ENCODE results near the gene USP10.
"Not testable (repeated sequence)": the region's sequence is repeated elsewhere in the genome, so short reads cannot be mapped to it uniquely, and the experiment has no call there.

The USP10 gene

DNA sequence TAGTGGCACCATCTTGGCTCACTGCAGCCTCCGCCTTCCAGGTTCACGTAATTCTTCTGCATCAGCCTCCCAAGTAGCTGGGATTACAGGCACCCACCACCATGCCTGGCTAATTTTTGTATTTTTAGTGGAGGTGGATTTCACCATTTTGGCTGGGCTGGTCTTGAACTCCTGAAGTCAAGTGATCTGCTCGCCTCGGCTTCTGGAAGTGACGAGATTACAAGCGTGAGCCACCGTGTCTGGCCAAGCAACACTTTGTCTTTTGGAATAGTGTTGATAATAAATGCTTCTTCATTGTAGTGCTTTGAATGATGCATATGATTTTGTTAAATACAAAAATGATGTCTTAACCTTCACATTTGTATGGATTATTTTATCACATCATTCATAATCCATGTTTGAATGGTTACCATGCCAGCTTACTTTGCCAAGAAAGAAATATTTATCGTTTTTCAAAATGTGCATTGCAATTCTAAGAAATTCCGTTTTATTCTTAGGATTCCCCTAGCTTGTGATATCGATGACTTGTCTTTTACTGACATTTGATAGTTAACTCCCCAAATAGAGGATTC lies 29.1 kb downstream of the USP10 start:
- Histone ChIP-seq H2BK12ac (ENCODE audit: low read length) (no peak overlapping the region), H3K9ac (ENCODE audit: low read length) (no peak overlapping the region), H3K4ac (ENCODE audit: low read depth, low read length) (peak overlapping the region; percentile 57), H4K8ac (ENCODE audit: low read depth, low read length) (no peak overlapping the region), H3K4me1 (ENCODE audit: control insufficient read depth in 1 of 2, insufficient read depth in 2 of 2, low read length in 2 of 2) (peaks cover 16% of the 10 kb centered on the region in 2 experiments), H2AK5ac (ENCODE audit: low read length) (no peak overlapping the region), H3K27ac (ENCODE audit: low read depth, low read length) (no peak overlapping the region), H3K4me2 (ENCODE audit: low read length) (no peak overlapping the region), H3K14ac (ENCODE audit: low read length) (no peak overlapping the region), H3K18ac (ENCODE audit: low read length) (no peak overlapping the region), H3K27me3 (ENCODE audit: insufficient read depth, low read length) (no peaks in the 10 kb centered on the region), H3K79me1 (ENCODE audit: low read length) (peaks cover 16% of the 10 kb centered on the region), H2BK120ac (ENCODE audit: insufficient read depth, low read length, poor library complexity) (no peak overlapping the region), H3K9me3 (ENCODE audit: insufficient read depth, low read depth, low read length) (no peaks in the 10 kb centered on the region), H3K36me3 (ENCODE audit: control insufficient read depth in 1 of 2, insufficient read depth in 2 of 2, low read length in 2 of 2) (peaks cover 0 to 2% of the 10 kb centered on the region in 2 experiments), H3K4me3 (ENCODE audit: low read depth, low read length) (no peak overlapping the region), H3K23ac (ENCODE audit: low read length) (no peak overlapping the region), H4K91ac (ENCODE audit: low read depth, low read length) (no peak overlapping the region), H4K12ac (ENCODE audit: low read depth, low read length) (no peak overlapping the region), H3K79me2 (ENCODE audit: control insufficient read depth, insufficient read depth, low read length, poor library complexity) (peaks cover 14% of the 10 kb centered on the region), H2BK5ac (ENCODE audit: low read depth, low read length, poor library complexity) (no peak overlapping the region), H2AFZ (ENCODE audit: insufficient read depth, low read length, poor library complexity) (no peak overlapping the region)
- no CpG with 5 or more reads among the region's 10 CpGs for WGBS (ENCODE audit: extremely low coverage, insufficient coverage, insufficient read length)
- no peak for DNase-seq

DNA sequence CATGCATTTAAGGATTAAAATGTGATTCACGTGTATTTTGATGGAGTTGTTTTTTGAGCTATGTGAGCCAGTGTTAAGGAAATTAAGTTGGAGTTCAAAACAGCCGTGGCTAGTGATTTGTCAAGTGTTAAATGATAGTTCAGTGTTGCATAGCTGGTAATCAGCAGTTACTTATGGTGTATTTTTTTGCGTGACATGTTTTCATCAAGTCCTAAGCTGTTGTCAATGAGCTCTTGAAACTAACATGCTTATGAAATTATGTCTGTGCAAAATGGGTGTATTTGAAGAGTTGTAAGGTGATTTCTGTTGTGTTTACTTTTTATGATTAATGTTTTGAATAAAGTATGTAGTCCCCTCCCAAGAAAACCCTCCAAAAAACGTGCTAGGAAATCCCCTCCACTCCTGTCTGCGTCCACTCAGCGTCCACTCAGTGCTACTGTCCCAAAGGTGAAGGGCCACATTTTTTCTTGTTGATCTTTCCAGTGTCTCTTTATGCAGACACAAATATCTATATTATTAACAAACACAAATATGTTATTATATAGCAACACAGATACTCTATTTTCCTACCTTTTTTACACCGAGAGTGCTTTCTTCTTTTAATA lies 30.0 kb downstream of the USP10 start:
- Histone ChIP-seq H3K4me3 (ENCODE audit: low read depth, low read length) (no peak overlapping the region), H3K27me3 (ENCODE audit: insufficient read depth, low read length) (no peaks in the 10 kb centered on the region), H3K9ac (ENCODE audit: low read length) (no peak overlapping the region), H3K9me3 (ENCODE audit: insufficient read depth, low read depth, low read length) (no peaks in the 10 kb centered on the region), H2BK12ac (ENCODE audit: low read length) (peak overlapping the region; percentile 89), H3K27ac (ENCODE audit: low read depth, low read length) (peak overlapping the region; percentile 74), H3K18ac (ENCODE audit: low read length) (no peak overlapping the region), H3K4ac (ENCODE audit: low read depth, low read length) (peak overlapping the region; percentile 96), H4K91ac (ENCODE audit: low read depth, low read length) (peak overlapping the region; percentile 94), H4K12ac (ENCODE audit: low read depth, low read length) (no peak overlapping the region), H3K79me1 (ENCODE audit: low read length) (peaks cover 16% of the 10 kb centered on the region), H3K23ac (ENCODE audit: low read length) (no peak overlapping the region), H4K8ac (ENCODE audit: low read depth, low read length) (no peak overlapping the region), H3K14ac (ENCODE audit: low read length) (peak overlapping the region; percentile 56), H3K36me3 (ENCODE audit: control insufficient read depth in 1 of 2, insufficient read depth in 2 of 2, low read length in 2 of 2) (peaks cover 0 to 3% of the 10 kb centered on the region in 2 experiments), H3K4me2 (ENCODE audit: low read length) (peak overlapping the region; percentile 27), H3K4me1 (ENCODE audit: control insufficient read depth in 1 of 2, insufficient read depth in 2 of 2, low read length in 2 of 2) (peaks cover 14 to 16% of the 10 kb centered on the region in 2 experiments), H2AFZ (ENCODE audit: insufficient read depth, low read length, poor library complexity) (no peak overlapping the region), H2BK120ac (ENCODE audit: insufficient read depth, low read length, poor library complexity) (peak overlapping the region; percentile 66), H3K79me2 (ENCODE audit: control insufficient read depth, insufficient read depth, low read length, poor library complexity) (peaks cover 12% of the 10 kb centered on the region), H2BK5ac (ENCODE audit: low read depth, low read length, poor library complexity) (peak overlapping the region; percentile 91), H2AK5ac (ENCODE audit: low read length) (peak overlapping the region; percentile 62)
- DNase-seq = peak in 1 of 2 donors; percentile 32
- no CpG with 5 or more reads among the region's 7 CpGs for WGBS (ENCODE audit: extremely low coverage, insufficient coverage, insufficient read length)

DNA sequence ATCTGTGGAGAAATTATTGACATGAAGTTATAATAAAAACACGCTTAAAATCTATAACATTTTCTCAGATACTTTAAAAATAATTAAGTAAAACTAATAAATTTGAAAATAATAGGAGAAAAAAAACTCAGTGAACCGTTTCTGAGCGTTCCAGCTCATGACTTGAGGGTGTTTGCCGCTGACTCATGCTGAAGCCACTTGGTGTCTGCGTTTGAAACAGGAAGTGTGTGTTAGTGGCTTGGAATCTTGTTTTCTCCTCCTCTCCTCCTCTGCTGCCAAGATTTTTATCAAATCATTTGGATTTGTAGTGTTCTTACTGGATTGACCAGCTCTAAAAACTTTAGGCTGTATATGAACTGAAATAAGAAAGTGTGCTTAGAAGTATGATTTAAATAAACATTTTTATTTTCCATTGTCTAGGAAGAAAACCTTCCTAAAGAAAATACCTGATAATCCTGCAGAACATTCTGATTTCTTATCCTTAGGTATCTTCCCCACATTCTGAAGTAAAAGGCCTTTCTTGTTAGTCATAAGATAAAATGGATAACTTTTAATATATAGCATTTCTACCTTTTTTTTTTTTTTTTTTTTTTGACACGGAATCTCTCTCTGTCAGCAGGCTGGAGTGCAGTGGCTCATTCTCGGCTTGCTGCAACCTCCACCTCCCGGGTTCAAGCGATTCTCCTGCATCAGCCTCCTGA lies 30.8 kb downstream of the USP10 start:
- H3K27ac ChIP-seq (ENCODE audit: low read depth, low read length) = peak overlapping the region; percentile 26
- H3K4me3 ChIP-seq (ENCODE audit: low read depth, low read length) = no peak overlapping the region
- H3K23ac ChIP-seq (ENCODE audit: low read length) = no peak overlapping the region
- H2BK12ac ChIP-seq (ENCODE audit: low read length) = no peak overlapping the region
- H4K91ac ChIP-seq (ENCODE audit: low read depth, low read length) = no peak overlapping the region
- H3K4me1 ChIP-seq (ENCODE audit: control insufficient read depth in 1 of 2, insufficient read depth in 2 of 2, low read length in 2 of 2) = peaks cover 12 to 13% of the 10 kb centered on the region in 2 experiments
- peaks cover 16% of the 10 kb centered on the region for H3K79me1 ChIP-seq (ENCODE audit: low read length)
- no peak overlapping the region for H3K14ac ChIP-seq (ENCODE audit: low read length)
- H2BK120ac ChIP-seq (ENCODE audit: insufficient read depth, low read length, poor library complexity) = no peak overlapping the region
- DNase-seq = peak; percentile 77 to 89
- H3K4ac ChIP-seq (ENCODE audit: low read depth, low read length) = no peak overlapping the region
- no CpG with 5 or more reads among the region's 9 CpGs for WGBS (ENCODE audit: extremely low coverage, insufficient coverage, insufficient read length)
- H2AK5ac ChIP-seq (ENCODE audit: low read length) = no peak overlapping the region
- peaks cover 12% of the 10 kb centered on the region for H3K79me2 ChIP-seq (ENCODE audit: control insufficient read depth, insufficient read depth, low read length, poor library complexity)
- no peak overlapping the region for H3K18ac ChIP-seq (ENCODE audit: low read length)
- H2AFZ ChIP-seq (ENCODE audit: insufficient read depth, low read length, poor library complexity) = no peak overlapping the region
- no peaks in the 10 kb centered on the region for H3K27me3 ChIP-seq (ENCODE audit: insufficient read depth, low read length)
- H3K9ac ChIP-seq (ENCODE audit: low read length) = no peak overlapping the region
- H4K8ac ChIP-seq (ENCODE audit: low read depth, low read length) = no peak overlapping the region
- no peaks in the 10 kb centered on the region for H3K9me3 ChIP-seq (ENCODE audit: insufficient read depth, low read depth, low read length)
- no peak overlapping the region for H3K4me2 ChIP-seq (ENCODE audit: low read length)
- H3K36me3 ChIP-seq (ENCODE audit: control insufficient read depth in 1 of 2, insufficient read depth in 2 of 2, low read length in 2 of 2) = peaks cover 2 to 3% of the 10 kb centered on the region in 2 experiments
- no peak overlapping the region for H2BK5ac ChIP-seq (ENCODE audit: low read depth, low read length, poor library complexity)
- no peak overlapping the region for H4K12ac ChIP-seq (ENCODE audit: low read depth, low read length)

DNA sequence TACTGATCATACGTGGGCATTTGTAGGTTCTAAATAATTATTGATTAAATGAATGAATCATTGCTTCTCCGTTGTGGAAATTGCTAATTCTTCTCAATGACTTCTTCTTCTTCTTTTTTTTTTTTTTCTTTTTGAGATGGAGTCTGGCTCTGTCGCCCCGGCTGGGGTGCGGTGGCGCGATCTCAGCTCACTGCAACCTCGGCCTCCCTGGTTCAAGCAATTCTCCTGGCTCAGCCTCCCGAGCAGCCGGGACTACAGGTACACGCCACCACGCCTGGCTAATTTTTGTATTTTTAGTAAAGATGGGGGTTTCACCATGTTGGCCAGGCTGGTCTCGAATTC lies 32.5 kb downstream of the USP10 start:
- no CpG with 5 or more reads among the region's 13 CpGs for WGBS (ENCODE audit: extremely low coverage, insufficient coverage, insufficient read length)
- not testable (repeated sequence) for H3K79me1 ChIP-seq (ENCODE audit: low read length); H3K9me3 ChIP-seq (ENCODE audit: insufficient read depth, low read depth, low read length); H3K4me2 ChIP-seq (ENCODE audit: low read length); H3K4me3 ChIP-seq (ENCODE audit: low read depth, low read length); H3K27me3 ChIP-seq (ENCODE audit: insufficient read depth, low read length); H3K79me2 ChIP-seq (ENCODE audit: control insufficient read depth, insufficient read depth, low read length, poor library complexity); H3K23ac ChIP-seq (ENCODE audit: low read length); H2AFZ ChIP-seq (ENCODE audit: insufficient read depth, low read length, poor library complexity); H3K4me1 ChIP-seq (ENCODE audit: control insufficient read depth in 1 of 2, insufficient read depth in 2 of 2, low read length in 2 of 2); H3K36me3 ChIP-seq (ENCODE audit: control insufficient read depth in 1 of 2, insufficient read depth in 2 of 2, low read length in 2 of 2); H3K9ac ChIP-seq (ENCODE audit: low read length); DNase-seq
- peak overlapping the region; percentile 49 for H3K27ac ChIP-seq (ENCODE audit: low read depth, low read length)
- H4K91ac ChIP-seq (ENCODE audit: low read depth, low read length) = peak overlapping the region; percentile 95
- peak overlapping the region; percentile 89 for H2BK5ac ChIP-seq (ENCODE audit: low read depth, low read length, poor library complexity)
- H2BK120ac ChIP-seq (ENCODE audit: insufficient read depth, low read length, poor library complexity) = peak overlapping the region; percentile 97
- H4K12ac ChIP-seq (ENCODE audit: low read depth, low read length) = peak overlapping the region; percentile 54
- peak overlapping the region; percentile 87 for H3K14ac ChIP-seq (ENCODE audit: low read length)
- peak overlapping the region; percentile 79 for H2AK5ac ChIP-seq (ENCODE audit: low read length)
- peak overlapping the region; percentile 99 for H3K4ac ChIP-seq (ENCODE audit: low read depth, low read length)
- peak overlapping the region; percentile 85 for H4K8ac ChIP-seq (ENCODE audit: low read depth, low read length)
- peak overlapping the region; percentile 91 for H2BK12ac ChIP-seq (ENCODE audit: low read length)
- H3K18ac ChIP-seq (ENCODE audit: low read length) = peak overlapping the region; percentile 97

Data from trophoblast cell (in vitro differentiated cells and primary cell).